ENCODE results near the gene OSMR.

The OSMR gene

DNA sequence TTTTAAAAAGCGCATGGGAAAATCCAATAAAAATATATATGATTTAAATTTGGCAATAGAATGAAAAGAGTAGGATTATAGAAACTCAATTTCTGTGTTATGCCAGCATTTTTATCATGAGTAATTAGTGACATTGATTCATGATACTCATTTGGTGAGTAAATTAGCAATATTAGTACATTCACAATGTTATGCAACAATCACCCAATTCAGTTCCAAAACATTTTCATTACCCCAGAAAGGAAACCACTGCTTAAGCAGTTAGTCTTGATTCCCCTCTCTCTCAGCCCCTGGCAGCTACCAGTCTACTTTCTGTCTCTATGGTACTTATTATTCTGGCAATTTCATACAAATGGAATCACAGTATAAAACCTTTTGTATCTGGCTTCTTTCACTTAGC lies 27.0 kb downstream of the OSMR start:
- DNase-seq = no peak

- no peak for DNase-seq
Observed at GRCh38 chr5:38874948-38875456, 29.2 kb downstream of the OSMR start.

- DNase-seq = no peak
Observed at GRCh38 chr5:38878391-38879077, 32.7 kb downstream of the OSMR start.

DNA sequence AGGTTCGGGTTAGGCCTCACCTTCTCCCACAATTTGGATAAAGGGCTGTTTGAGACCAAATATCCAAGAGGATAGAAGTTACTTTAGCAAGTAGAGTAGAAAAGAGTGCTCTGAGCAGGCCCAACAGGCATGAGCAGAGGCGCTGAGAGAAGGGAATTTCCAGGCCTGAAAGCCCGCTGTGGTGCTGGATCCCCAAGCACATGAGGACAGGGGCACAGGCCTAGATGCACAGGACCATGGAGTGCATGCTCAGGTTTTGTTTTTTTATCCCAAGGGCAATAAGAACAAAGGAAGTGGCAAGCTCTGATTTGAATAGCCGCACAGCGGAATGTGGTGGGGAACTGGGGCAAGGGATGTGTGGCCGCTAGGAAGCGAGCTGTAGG lies 33.3 kb downstream of the OSMR start:
- DNase-seq = no peak

- DNase-seq = no peak
Observed at GRCh38 chr5:38883842-38884241, 38.0 kb downstream of the OSMR start.

DNA sequence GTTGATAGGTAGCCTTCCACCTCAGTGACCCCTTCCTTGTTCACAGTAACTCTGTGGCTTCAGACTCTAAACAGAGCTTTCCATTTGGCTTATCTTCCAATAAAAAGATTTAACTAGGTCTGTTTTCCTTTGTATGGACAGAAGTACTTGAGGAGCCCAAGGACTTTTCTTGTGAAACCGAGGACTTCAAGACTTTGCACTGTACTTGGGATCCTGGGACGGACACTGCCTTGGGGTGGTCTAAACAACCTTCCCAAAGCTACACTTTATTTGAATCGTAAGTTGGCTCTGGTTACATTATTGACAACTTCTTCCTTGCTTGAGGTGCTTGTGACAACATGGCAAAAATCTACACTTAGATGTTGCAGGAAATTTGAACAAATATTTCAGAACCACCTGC lies 39.4 kb downstream of the OSMR start:
- DNase-seq = no peak

DNA sequence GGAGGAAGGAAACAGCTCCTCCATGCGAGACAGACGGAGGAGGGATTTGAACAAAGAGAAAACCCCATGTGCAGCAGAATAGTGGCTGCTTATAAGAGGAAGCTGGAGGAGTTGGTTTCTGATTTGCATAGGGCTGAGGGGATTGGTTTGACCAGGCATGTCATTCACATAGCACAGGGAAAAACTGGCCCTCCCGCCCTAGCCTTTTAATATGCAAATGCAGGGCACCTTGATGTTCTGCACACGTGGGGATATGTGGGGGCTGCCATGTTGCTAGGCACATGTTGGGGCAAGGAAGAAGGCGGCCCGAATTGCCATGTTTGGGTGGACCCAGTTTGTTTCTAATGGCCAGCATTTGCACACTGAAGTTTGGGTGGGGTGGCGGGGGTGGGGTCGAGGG lies 42.2 kb downstream of the OSMR start:
- no peak for DNase-seq

GRCh38 chr5:38889424-38889823 lies 43.6 kb downstream of the OSMR start:
- DNase-seq = no peak

GRCh38 chr5:38891563-38891962 lies 45.8 kb downstream of the OSMR start:
- DNase-seq = no peak

DNA sequence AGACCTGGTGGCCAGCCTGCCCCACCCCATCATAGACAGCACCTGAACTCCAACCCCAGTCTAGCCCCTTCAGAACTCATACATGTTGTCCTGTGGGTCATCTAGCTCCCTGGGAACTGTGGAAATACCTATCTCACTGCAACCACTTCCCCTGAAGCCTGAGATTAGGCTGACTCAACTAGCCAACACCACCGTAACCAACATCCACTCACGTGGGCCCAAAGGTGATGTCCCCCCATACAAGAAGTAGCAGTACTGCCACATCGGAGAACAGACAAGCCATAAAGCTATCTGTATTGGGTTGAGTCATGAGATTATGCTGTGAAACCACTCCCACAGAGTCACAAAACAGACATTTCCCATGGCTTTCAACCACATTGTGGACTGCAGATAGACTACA lies 46.6 kb downstream of the OSMR start:
- DNase-seq = no peak

DNA sequence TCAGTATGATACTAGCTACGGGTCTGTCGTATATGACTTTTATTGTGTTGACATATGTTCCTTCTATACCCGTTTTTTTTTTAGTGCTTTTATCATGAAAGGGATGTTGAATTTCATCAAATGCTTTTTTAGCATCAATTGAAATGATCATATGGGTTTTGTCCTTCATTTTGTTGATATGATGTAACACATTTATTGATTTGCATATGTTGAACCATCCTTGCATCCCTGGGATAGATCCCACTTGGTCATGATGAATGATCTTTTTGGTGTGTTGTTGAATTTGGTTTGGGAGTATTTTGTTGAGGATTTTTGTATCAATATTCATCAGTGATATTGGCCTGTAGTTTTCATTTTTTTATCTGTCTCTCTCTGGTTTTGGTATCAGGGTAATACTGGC lies 50.9 kb downstream of the OSMR start:
- no peak for DNase-seq

- DNase-seq = no peak
Observed at GRCh38 chr5:38899936-38900335, 54.1 kb downstream of the OSMR start.

GRCh38 chr5:38905516-38905915 lies 59.7 kb downstream of the OSMR start:
- no peak for DNase-seq

DNA sequence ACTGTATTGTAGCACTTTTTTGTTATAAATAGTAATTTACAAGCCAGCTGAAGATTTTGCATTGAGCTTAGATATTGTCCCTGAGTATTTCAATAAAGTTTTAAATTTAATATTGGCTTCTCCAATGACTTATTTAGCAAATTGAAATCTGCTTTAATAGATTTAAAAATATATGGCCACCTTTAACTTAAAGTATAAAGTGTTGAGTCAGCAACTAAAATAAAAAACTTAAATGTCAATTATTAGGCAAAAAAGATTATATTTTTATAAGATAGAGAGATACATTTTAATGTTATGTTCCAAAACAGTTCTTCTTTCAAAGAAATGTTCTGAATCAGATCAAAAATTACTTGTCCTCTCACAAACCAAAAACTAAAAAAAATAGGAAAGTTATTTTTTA lies 60.7 kb downstream of the OSMR start:
- no peak for DNase-seq

GRCh38 chr5:38911933-38912332 lies 66.1 kb downstream of the OSMR start:
- DNase-seq = no peak

DNA sequence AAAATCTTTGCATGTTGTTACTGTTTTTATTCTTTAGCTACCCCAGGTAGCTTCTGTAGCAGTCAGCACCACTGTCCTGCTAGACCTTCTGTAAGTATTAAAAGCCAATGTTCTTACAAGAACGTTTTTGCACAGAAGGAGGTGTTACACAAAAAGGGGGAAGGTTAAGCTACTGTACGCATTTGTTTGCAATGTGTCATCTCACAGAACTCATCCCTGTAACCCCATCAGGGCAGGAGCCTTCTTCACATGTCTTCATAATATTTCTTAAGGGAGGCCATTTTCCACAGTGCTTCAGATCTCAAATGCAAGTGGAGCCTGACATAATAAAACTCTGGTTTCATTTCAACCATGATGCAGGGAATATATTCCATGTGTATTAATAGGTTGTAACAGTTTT lies 67.9 kb downstream of the OSMR start:
- no peak for DNase-seq

DNA sequence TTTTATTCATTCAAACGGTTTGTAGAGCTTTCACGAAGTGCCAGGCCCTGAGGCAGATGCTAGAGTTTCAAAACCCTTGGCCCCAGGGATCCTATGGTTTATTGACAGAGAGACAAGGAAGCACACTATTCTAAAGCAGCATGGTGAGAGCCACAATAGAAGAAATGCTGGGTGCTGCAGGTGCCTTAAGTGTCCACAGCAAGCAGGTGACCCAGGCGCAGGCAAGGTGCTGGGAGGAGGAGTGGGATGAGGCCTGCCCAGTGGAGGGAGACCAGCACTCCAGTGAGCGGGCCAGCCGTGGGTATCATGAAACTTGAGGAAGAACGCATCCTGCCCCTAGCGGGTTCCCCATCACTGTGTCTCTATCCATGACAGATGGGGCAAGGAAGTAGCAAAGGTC lies 71.0 kb downstream of the OSMR start:
- no peak for DNase-seq

- DNase-seq = no peak
Observed at GRCh38 chr5:38921174-38921573, 75.4 kb downstream of the OSMR start.

GRCh38 chr5:38922199-38922598 lies 76.4 kb downstream of the OSMR start:
- no peak for DNase-seq

DNA sequence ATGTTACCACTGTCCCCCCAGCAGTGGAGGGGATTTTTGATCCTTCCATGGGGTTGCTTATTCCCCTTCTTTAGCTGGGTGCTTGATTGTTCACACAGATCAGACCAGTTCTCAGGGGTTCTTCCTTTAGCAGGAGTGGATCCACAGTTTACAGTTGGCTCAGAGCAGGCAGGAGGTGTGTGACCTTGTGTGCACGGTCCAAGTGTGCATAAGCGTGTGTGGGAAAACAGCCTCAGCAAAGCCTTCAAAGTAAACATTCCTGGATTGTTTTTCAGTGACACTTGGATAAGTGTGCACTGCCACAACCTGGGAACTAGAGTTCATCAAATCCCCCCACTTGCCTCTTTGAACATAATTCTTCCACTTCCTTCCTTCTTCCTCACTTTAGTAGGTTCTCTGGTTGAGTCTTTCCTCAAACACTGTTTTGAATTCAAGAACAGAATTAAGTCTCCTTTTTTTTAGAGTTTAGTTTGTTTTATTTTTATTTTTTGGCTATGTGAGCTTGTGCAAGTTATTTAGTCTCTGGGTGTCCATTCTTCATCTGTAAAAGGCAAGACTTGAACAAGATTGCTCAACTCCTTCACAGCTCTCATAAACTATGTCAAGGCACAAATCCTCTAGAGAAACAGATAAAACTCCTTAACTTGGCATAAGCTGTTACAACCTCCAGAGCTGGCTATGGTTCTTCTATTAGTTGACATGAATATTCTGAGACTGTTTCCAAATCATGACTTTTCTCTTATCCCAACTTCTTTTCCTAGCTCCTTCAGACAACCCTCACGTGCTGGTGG lies 78.0 kb downstream of the OSMR start:
- no peak for DNase-seq

GRCh38 chr5:38925154-38925925 lies 79.5 kb downstream of the OSMR start:
- DNase-seq = no peak

- no peak for DNase-seq
Observed at GRCh38 chr5:38926121-38926520, 80.3 kb downstream of the OSMR start.

DNA sequence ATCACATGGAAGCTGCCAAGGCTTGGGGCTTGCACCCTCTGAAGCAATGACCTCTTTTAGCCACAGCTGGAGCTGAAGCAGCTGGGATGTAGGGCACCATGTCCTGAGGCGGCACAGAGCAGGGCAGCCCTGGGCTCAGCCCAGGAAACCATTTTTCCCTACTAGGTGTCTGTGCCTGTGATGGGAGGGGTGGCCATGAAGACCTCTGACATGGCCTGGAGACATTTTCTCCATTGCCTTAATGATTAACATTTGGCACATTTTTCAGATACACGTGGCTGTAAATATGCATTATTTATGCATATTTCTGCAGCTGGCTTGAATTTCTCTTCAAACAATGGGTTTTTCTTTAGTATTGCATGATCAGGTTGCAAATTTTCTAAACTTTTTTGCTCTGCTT lies 81.7 kb downstream of the OSMR start:
- no peak for DNase-seq

GRCh38 chr5:38929838-38930237 lies 84.0 kb downstream of the OSMR start:
- DNase-seq = no peak
